GM12875 (cell line): ENCODE data around the gene UBE4A.
"Not testable (repeated sequence)": the region's sequence is repeated elsewhere in the genome, so short reads cannot be mapped to it uniquely, and the experiment has no call there.

ENCODE experiments used
- H3K4me3 ChIP-seq: one replicate; pipeline ENCODE4 v1.5.1; 2011; ENCODE audit warnings: low read depth, low read length, control low read depth
- TF ChIP-seq, protein P1 (sequence below): IDR thresholded peaks from 2 replicates; pipeline ENCODE4 v1.5.1; 2011; ENCODE audit warnings: low read depth, mild to moderate bottlenecking, control low read depth, inconsistent platforms, low read length, moderate library complexity, borderline replicate concordance; ENCODE audit not compliant: insufficient read depth

The UBE4A gene

DNA sequence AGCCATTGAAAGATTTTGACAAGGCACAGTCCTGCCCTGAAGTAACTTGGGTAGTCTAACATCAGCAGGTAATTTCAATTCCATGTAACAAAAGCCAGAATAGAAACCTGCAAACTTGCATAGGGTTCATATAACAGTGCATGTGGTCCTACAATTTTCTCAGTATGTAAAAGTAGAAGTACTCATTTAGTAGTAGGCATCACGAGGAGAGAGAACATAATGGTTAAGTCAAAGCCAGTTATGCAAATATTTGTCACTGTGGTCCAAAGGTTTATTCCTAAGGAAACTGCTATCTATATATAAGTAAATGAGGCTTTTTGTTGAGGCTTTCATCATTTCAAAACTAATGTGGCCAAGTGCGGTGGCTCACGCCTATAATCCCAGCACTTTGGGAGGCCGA is 52.1 kb downstream of the UBE4A start:
- TF ChIP-seq, protein P1, sequence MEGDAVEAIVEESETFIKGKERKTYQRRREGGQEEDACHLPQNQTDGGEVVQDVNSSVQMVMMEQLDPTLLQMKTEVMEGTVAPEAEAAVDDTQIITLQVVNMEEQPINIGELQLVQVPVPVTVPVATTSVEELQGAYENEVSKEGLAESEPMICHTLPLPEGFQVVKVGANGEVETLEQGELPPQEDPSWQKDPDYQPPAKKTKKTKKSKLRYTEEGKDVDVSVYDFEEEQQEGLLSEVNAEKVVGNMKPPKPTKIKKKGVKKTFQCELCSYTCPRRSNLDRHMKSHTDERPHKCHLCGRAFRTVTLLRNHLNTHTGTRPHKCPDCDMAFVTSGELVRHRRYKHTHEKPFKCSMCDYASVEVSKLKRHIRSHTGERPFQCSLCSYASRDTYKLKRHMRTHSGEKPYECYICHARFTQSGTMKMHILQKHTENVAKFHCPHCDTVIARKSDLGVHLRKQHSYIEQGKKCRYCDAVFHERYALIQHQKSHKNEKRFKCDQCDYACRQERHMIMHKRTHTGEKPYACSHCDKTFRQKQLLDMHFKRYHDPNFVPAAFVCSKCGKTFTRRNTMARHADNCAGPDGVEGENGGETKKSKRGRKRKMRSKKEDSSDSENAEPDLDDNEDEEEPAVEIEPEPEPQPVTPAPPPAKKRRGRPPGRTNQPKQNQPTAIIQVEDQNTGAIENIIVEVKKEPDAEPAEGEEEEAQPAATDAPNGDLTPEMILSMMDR, result no peak
- no peak overlapping the region for H3K4me3 ChIP-seq

DNA sequence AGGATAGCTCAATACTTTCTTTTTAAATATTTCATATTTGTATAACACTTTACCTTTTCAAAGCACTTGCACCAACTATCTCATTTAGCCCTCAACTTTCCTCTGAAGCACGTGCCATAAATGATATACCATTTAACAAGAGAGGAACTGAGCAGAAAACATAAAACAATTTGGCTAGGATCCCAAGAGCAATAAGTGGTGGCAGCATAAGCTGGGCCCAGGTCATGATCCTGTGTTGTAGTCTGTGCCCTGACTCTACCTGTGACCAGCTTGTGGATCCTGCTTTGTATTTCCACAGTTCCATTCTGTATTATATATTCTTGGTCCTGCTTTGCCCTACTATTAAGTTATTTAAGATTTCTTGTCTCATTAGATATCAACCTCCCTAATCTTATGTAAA is 53.5 kb downstream of the UBE4A start:
- TF ChIP-seq, protein P1, result no peak
- H3K4me3 ChIP-seq, result no peak overlapping the region

DNA sequence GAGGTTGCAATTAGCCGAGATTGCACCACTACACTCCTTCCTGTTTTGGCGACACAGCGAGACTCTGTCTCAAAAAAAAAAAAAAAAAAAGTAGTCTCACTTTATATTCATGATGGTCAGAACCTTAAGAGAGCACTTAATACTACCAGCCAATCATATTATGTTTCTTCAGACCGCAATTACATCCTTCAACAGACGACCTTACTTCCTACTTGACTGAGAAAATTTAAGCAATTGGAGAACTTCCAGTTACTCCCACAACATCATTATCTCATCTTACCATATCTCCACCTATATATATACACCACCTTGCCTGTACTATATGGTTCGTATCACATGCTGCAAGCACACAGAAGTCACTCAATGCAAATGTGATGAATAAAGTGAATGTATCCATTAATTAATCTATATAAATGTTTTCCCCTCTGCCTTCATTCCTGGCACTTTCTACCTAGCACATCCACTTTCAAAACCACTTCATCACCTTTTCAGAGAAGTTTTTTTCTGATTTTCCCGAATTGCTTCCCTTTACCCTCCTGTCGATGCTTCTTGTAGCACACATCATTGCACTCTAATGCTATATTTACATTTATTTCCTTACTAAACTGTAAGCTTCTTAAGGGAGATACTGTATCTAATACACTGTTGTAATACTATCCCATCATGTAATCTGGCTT is 55.8 kb downstream of the UBE4A start:
- H3K4me3 ChIP-seq, result no peak overlapping the region
- TF ChIP-seq, protein P1, result no peak

DNA sequence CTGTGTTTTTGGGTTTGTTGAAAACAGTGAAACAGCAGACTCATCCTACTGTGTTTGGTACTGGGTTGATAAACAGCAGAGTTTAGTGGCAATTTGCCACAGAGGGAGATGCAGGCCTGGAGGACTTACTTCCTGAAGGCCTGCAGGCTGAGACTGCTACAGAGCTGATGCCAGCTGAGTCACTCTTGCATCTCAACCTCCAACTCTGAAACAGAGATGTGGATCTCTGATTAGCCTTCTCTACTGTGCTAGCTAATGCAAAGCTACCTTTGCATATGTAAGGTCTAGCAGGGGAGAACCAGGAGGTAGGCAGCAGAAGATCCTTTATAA is 56.3 kb downstream of the UBE4A start:
- TF ChIP-seq, protein P1, result no peak
- H3K4me3 ChIP-seq, result no peak overlapping the region

DNA sequence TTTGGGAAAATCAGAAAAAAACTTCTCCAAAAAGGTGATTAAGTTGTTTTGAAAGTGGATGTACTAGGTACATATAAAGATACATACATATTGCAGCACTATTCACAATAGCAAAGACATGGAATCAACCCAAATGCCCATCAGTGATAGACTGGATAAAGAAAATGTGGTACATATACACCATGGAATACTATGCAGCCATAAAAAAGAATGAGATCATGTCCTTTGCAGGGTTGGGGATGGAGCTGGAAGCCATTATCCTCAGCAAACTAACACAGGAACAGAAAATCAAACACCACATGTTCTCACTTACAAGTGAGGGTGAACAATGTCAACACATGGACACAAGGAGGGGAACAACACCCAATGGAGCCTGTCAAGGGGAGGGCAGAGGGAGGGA is 57.5 kb downstream of the UBE4A start:
- H3K4me3 ChIP-seq, result not testable (repeated sequence)

DNA sequence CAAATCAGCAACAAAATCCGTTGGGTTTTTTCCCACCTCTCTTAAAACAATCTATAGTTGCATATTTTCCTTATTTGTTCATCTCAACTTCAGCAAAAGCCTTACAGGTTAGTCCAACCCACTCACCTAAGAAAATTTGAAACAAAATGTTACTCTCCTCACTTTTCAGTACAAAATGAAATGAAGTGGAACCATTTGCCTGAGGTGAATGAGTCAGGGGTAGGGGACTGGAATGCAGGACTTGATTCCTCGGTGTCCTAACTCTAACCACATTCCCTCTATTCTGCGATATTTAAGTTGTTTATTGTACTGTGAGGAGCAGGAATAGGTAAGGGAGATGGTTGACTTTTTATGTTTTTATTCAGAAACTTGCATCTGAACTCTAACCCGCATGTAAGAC is 58.4 kb downstream of the UBE4A start:
- TF ChIP-seq, protein P1, result no peak
- H3K4me3 ChIP-seq, result no peak overlapping the region

DNA sequence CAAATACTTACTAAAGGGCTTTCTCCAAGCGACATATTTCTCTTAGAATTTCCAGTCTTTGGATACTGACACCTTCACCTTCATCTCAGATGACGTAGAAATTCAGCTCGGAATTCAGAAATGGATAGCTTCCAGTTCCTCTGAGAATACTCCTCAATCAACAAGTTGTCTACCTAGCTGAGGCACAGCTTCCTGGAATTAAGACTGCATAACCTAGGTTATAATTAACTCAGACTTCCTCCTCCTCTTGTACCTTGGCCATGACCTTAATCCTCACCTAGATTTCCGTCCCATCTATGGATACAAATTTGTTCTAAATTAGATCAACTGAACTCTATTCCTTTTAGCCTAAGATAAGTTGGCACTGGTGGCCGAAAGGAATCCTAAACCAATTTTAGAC is 59.4 kb downstream of the UBE4A start:
- TF ChIP-seq, protein P1, result no peak
- no peak overlapping the region for H3K4me3 ChIP-seq

DNA sequence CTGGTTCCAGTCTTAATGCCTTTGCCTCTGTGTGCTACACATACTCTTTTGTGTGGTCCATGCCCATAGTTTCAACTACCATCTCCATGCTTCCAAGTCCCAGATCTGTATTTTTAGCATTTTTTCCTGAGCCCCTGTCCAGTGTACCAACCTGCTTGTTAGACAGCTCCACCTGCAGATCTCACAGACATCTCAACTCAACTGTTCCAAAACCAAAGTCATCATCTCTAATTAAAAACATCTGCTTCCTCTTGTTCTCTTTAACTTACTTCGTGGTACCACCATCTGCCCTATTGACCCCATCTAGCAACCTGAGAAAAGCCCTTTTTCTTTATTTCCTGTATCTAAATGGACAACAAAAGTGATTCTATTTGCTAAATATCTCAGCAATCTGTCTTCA is 68.3 kb downstream of the UBE4A start:
- TF ChIP-seq, protein P1, result no peak
- no peak overlapping the region for H3K4me3 ChIP-seq
